ENCODE measurements around the gene ZFYVE19.

GRCh38 chr15:40823572-40824343 is 16.9 kb downstream of the ZFYVE19 start:
- no peak for TF ChIP-seq POLR2A (IDR thresholded peaks at IDR 0.05)
- TF ChIP-seq CTCF (IDR thresholded peaks at IDR 0.05), result no peak

All from testis (tissue), 2 donors.